Measurements from ENCODE around the gene SOWAHC. TPM values are rescaled to one million over a fixed set of nuclear protein-coding genes. Genes with fewer than 3 reads are reported as not detected.
"Not testable (repeated sequence)": the region's sequence is repeated elsewhere in the genome, so short reads cannot be mapped to it uniquely, and the experiment has no call there.

The SOWAHC gene
- total and polyA plus RNA-seq, 2 experiments from 2014 or later = 18.8 to 26.5 TPM

DNA sequence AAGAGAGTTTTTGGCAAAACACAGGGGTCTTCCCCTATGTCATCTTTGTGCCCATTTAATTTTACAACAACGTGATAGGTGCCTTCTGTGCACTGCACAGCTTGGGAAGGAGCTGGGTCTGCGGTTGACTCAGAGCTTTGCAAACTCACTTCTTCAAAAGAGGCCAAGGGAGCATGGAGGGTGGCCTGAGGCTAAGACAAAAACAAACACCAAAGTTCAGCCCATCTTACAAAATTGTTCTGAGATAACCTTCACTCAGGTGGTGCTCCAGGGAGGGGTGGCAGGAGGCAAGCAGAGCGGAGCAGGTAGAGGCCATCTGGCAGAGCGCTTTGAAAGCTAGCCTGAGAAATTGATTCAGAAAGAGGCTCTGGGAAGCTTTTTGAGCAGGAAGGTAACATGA, 9.8 kb downstream of the SOWAHC start:
- Histone ChIP-seq H3K79me2 (no peaks in the 10 kb centered on the region), H2AFZ (no peak overlapping the region), H3K27me3 (no peaks in the 10 kb centered on the region), H3K4me1 (ENCODE audit: insufficient read depth) (no peaks in the 10 kb centered on the region), H4K20me1 (ENCODE audit: insufficient read depth, poor library complexity, severe bottlenecking) (no peaks in the 10 kb centered on the region), H3K9me2 (replicated peaks; ENCODE audit: insufficient read depth) (no peaks in the 10 kb centered on the region), H3K9me3 (ENCODE audit: low read depth) (no peaks in the 10 kb centered on the region), H3K27ac (peak overlapping the region; percentile 28), H3K4me2 (peak overlapping the region; percentile 20), H3K36me3 (replicated peaks; ENCODE audit: insufficient read depth, low read depth) (no peaks in the 10 kb centered on the region), H3K4me3 (no peak overlapping the region)
- no peak for TF ChIP-seq EZH2 (IDR thresholded peaks at IDR 0.05; ENCODE audit: borderline replicate concordance)
- no peak for TF ChIP-seq EZH2phosphoT487 (IDR thresholded peaks at IDR 0.05; ENCODE audit: low read depth, severe bottlenecking, unreplicated experiment)
- TF ChIP-seq, protein P1, sequence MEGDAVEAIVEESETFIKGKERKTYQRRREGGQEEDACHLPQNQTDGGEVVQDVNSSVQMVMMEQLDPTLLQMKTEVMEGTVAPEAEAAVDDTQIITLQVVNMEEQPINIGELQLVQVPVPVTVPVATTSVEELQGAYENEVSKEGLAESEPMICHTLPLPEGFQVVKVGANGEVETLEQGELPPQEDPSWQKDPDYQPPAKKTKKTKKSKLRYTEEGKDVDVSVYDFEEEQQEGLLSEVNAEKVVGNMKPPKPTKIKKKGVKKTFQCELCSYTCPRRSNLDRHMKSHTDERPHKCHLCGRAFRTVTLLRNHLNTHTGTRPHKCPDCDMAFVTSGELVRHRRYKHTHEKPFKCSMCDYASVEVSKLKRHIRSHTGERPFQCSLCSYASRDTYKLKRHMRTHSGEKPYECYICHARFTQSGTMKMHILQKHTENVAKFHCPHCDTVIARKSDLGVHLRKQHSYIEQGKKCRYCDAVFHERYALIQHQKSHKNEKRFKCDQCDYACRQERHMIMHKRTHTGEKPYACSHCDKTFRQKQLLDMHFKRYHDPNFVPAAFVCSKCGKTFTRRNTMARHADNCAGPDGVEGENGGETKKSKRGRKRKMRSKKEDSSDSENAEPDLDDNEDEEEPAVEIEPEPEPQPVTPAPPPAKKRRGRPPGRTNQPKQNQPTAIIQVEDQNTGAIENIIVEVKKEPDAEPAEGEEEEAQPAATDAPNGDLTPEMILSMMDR (IDR thresholded peaks at IDR 0.05; ENCODE audit: poor library complexity) = no peak
- DNase-seq (ENCODE audit: low spot score) = no peak
- WGBS (ENCODE audit: low lambda C conversion rate, missing lambda C conversion rate) = 54% methylated on average over 4 of the region's 4 CpGs

DNA sequence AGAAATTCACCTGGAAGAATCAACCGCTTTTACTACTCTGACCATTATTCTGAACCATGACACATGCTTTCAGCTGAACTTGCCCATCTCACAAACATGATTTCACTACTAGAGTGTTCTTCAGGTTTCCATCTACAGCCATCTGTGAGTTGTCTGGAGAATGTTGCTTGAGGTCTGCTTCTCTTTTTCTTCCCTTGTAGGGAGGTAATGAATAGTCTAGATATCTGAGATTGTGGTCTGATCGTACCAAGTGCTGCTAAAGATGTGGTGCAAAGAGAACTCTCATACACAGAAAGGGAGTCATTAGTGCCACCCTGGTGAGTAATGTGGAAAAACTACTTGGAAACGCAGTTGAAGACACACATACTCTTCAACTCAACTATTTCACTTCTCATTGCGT, 10.2 kb downstream of the SOWAHC start:
- Histone ChIP-seq H3K4me3 (no peak overlapping the region), H3K4me2 (no peak overlapping the region), H3K9me2 (replicated peaks; ENCODE audit: insufficient read depth) (no peaks in the 10 kb centered on the region), H4K20me1 (ENCODE audit: insufficient read depth, poor library complexity, severe bottlenecking) (no peaks in the 10 kb centered on the region), H3K27ac (no peak overlapping the region), H3K79me2 (no peaks in the 10 kb centered on the region), H3K9me3 (ENCODE audit: low read depth) (no peaks in the 10 kb centered on the region), H3K27me3 (no peaks in the 10 kb centered on the region), H2AFZ (no peak overlapping the region), H3K36me3 (replicated peaks; ENCODE audit: insufficient read depth, low read depth) (no peaks in the 10 kb centered on the region), H3K4me1 (ENCODE audit: insufficient read depth) (no peaks in the 10 kb centered on the region)
- 90% methylated on average over 4 of the region's 4 CpGs for WGBS (ENCODE audit: low lambda C conversion rate, missing lambda C conversion rate)
- no peak for DNase-seq (ENCODE audit: low spot score)
- TF ChIP-seq EZH2phosphoT487 (IDR thresholded peaks at IDR 0.05; ENCODE audit: low read depth, severe bottlenecking, unreplicated experiment) = no peak

DNA sequence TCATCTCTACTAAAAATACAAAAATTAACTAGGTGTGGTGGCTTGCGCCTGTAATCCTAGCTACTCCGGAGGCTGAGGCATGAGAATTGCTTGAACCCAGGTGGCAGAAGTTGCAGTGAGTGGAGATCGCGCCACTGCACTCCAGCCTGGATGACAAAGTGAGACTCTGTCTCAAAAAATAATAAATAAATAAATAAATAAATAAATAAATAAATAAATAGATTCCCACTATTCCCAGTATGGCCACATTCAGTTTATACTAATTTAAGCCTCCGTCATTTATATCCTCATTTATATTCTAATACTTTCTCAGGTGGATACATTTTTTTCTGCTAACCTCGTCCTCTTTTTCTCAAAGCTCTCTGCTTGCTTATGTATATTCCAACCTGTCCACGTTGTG, 14.2 kb downstream of the SOWAHC start:
- H3K27me3 ChIP-seq; H2AFZ ChIP-seq; H3K36me3 ChIP-seq (replicated peaks; ENCODE audit: insufficient read depth, low read depth); H3K9me3 ChIP-seq (ENCODE audit: low read depth); H4K20me1 ChIP-seq (ENCODE audit: insufficient read depth, poor library complexity, severe bottlenecking); H3K4me1 ChIP-seq (ENCODE audit: insufficient read depth); H3K79me2 ChIP-seq; H3K4me2 ChIP-seq; H3K4me3 ChIP-seq; H3K9me2 ChIP-seq (replicated peaks; ENCODE audit: insufficient read depth); DNase-seq (ENCODE audit: low spot score); H3K27ac ChIP-seq: not testable (repeated sequence)
- 94% methylated on average over 7 of the region's 7 CpGs for WGBS (ENCODE audit: low lambda C conversion rate, missing lambda C conversion rate)

DNA sequence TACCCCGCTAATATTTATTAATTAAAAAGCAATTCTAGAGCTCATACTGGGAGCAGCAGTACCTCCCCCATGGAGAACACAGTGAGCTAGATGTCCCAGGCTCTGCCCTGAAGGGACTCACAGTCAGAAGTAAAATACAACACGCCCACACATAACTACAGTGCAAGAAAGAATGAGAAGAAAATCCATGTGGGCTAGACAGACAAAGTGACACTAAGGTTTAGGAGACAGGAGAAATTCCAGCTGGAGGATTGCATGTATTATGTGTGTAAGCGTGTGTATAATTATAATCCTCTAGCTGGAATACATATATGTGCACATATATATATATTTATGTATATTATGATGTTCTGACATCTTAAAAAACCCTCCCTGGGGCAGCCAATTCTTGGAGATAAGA, 15.7 kb downstream of the SOWAHC start:
- TF ChIP-seq, protein P1 (IDR thresholded peaks at IDR 0.05; ENCODE audit: poor library complexity) = no peak
- TF ChIP-seq EZH2phosphoT487 (IDR thresholded peaks at IDR 0.05; ENCODE audit: low read depth, severe bottlenecking, unreplicated experiment) = no peak
- TF ChIP-seq EZH2 (IDR thresholded peaks at IDR 0.05; ENCODE audit: borderline replicate concordance) = no peak
- no peaks in the 10 kb centered on the region for H3K9me3 ChIP-seq (ENCODE audit: low read depth)
- no peak overlapping the region for H3K4me2 ChIP-seq
- no peak for DNase-seq (ENCODE audit: low spot score)
- WGBS (ENCODE audit: low lambda C conversion rate, missing lambda C conversion rate) = 80% methylated on average over 3 of the region's 3 CpGs
- H3K9me2 ChIP-seq (replicated peaks; ENCODE audit: insufficient read depth) = no peaks in the 10 kb centered on the region
- no peaks in the 10 kb centered on the region for H3K79me2 ChIP-seq
- no peaks in the 10 kb centered on the region for H4K20me1 ChIP-seq (ENCODE audit: insufficient read depth, poor library complexity, severe bottlenecking)
- H3K4me3 ChIP-seq = no peak overlapping the region
- H3K27me3 ChIP-seq = no peaks in the 10 kb centered on the region
- H3K36me3 ChIP-seq (replicated peaks; ENCODE audit: insufficient read depth, low read depth) = no peaks in the 10 kb centered on the region
- peak overlapping the region; percentile 66 for H3K27ac ChIP-seq
- no peak overlapping the region for H2AFZ ChIP-seq
- H3K4me1 ChIP-seq (ENCODE audit: insufficient read depth) = no peaks in the 10 kb centered on the region

All from hepatocyte (in vitro differentiated cells).